Vagina (tissue), 2 donors: ENCODE data around the gene CRTAC1.

ENCODE experiments used
- CTCF ChIP-seq, 3 experiments: fragments of 450-650 bp in 2 of 3; fragments of 200-600 bp in 1 of 3; sonication (generic) in 1 of 3; IDR thresholded peaks; one replicate each; pipeline ENCODE4 v1.5.1; 2017 to 2019; ENCODE audit warnings: antibody characterized with exemption in 3 of 3, mild to moderate bottlenecking in 2 of 3, moderate library complexity in 2 of 3
- POLR2A ChIP-seq, 2 donors: fragments of 450-650 bp; IDR thresholded peaks; one replicate each; pipeline ENCODE4 v1.6.1; 2017; ENCODE audit warnings: antibody characterized with exemption in 2 of 2, mild to moderate bottlenecking in 2 of 2, moderate library complexity in 2 of 2
- POLR2AphosphoS5 ChIP-seq, 2 donors: sonication (generic); formaldehyde crosslinking; IDR thresholded peaks; one replicate each; pipeline ENCODE4 v1.9.0; 2017; ENCODE audit warnings: antibody characterized with exemption in 2 of 2, mild to moderate bottlenecking in 2 of 2, low read depth in 1 of 2; ENCODE audit not compliant: insufficient read depth in 1 of 2

DNA sequence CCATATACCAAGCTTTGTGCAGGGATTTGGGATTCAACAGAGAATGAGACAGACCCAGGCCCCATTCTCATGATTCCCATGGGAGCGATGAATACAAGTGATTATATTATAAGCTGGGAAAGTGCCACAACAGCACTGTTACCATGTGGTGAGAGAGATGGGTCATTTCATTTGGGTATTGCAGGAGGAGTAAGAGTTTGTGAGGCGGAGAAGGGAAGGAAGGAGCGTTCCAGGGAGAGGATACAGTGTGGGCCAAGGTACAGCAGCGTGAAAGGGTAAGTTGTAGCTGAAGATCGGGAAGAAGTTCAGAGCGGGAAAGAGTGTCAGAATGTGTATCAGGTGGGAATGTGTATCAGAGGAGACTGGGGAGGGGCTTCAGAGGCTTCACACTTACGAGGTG lies 142.3 kb downstream of the CRTAC1 start:
- TF ChIP-seq POLR2AphosphoS5 (IDR thresholded peaks at IDR 0.05; ENCODE audit: insufficient read depth in 1 of 2, low read depth in 1 of 2) (no peak), CTCF (IDR thresholded peaks at IDR 0.05) (no peak), POLR2A (IDR thresholded peaks at IDR 0.05) (no peak)
